ENCODE data around the gene GTPBP4.
"Not testable (repeated sequence)": the region's sequence is repeated elsewhere in the genome, so short reads cannot be mapped to it uniquely, and the experiment has no call there.

The GTPBP4 gene

GRCh38 chr10:1057106-1057657, 68.9 kb downstream of the GTPBP4 start:
- DNase-seq (ENCODE audit: low spot score) = no peak

- DNase-seq (ENCODE audit: low spot score) = no peak
Observed at GRCh38 chr10:1058017-1058416, 69.8 kb downstream of the GTPBP4 start.

- DNase-seq (ENCODE audit: low spot score) = no peak
Observed at GRCh38 chr10:1059902-1060301, 71.7 kb downstream of the GTPBP4 start.

- no peak for DNase-seq (ENCODE audit: low spot score)
Observed at GRCh38 chr10:1061930-1062774, 73.9 kb downstream of the GTPBP4 start.

- DNase-seq (ENCODE audit: low spot score) = no peak
Observed at GRCh38 chr10:1063232-1063865, 75.1 kb downstream of the GTPBP4 start.

GRCh38 chr10:1064964-1065247, 76.7 kb downstream of the GTPBP4 start:
- no peak for DNase-seq (ENCODE audit: low spot score)

GRCh38 chr10:1066734-1067133, 78.5 kb downstream of the GTPBP4 start:
- DNase-seq (ENCODE audit: low spot score) = not testable (repeated sequence)

GRCh38 chr10:1068380-1069361, 80.4 kb downstream of the GTPBP4 start:
- DNase-seq (ENCODE audit: low spot score) = no peak

All from globus pallidus (tissue), 1 donor.